Neural cell (in vitro differentiated cells): ENCODE data around the gene KLHL17. TPM values are rescaled to one million over a fixed set of nuclear protein-coding genes. Genes with fewer than 3 reads are reported as not detected.

Experiments used
- H2AFZ ChIP-seq: fragments of 200-600, 300-800 bp; sonication (generic), shearing (Covaris generic); 2 replicates; pipeline ENCODE4 v1.6.0; 2014; ENCODE audit warnings: low read depth, mild to moderate bottlenecking, antibody characterized with exemption, low read length, moderate library complexity
- H3F3A ChIP-seq: fragments of 200-600 bp; shearing (Covaris generic); 2 replicates; pipeline ENCODE4 v1.6.1; 2016; ENCODE audit warnings: mild to moderate bottlenecking, moderate library complexity, mixed read lengths, antibody characterized with exemption, low read length; ENCODE audit not compliant: insufficient read depth, poor library complexity, severe bottlenecking
- H3K27ac ChIP-seq: fragments of 200-600, 300-800 bp; sonication (generic), shearing (Covaris generic); 2 replicates; pipeline ENCODE4 v1.5.1; 2014; ENCODE audit warnings: mild to moderate bottlenecking, low read length, moderate library complexity
- H3K27me3 ChIP-seq: fragments of 300-800, 200-600 bp; sonication (generic), shearing (Covaris generic); 2 replicates; pipeline ENCODE4 v1.6.0; 2014; ENCODE audit warnings: mild to moderate bottlenecking, low read depth, low read length, moderate library complexity; ENCODE audit not compliant: insufficient read depth
- H3K36me3 ChIP-seq: fragments of 300-800, 200-600 bp; sonication (generic), shearing (Covaris generic); 2 replicates; pipeline ENCODE4 v1.5.1; 2014; ENCODE audit warnings: mild to moderate bottlenecking, antibody characterized with exemption, low read length, moderate library complexity; ENCODE audit not compliant: insufficient read depth
- H3K4me2 ChIP-seq: fragments of 300-800, 200-600 bp; sonication (generic), shearing (Covaris generic); 2 replicates; pipeline ENCODE4 v1.6.0; 2014; ENCODE audit warnings: mild to moderate bottlenecking, low read length
- H3K4me3 ChIP-seq: fragments of 300-800, 200-600 bp; sonication (generic), shearing (Covaris generic); 2 replicates; pipeline ENCODE4 v1.5.1; 2014; ENCODE audit warnings: mild to moderate bottlenecking, low read length, moderate library complexity
- H3K79me2 ChIP-seq: fragments of 200-600 bp; shearing (Covaris generic); replicated peaks from 2 replicates; pipeline ENCODE4 v1.6.0; 2014; ENCODE audit warnings: mild to moderate bottlenecking, low read length, moderate library complexity; ENCODE audit not compliant: insufficient read depth
- H3K9ac ChIP-seq: fragments of 300-800, 200-600 bp; sonication (generic), shearing (Covaris generic); 2 replicates; pipeline ENCODE4 v1.6.1; 2016; ENCODE audit warnings: mild to moderate bottlenecking, low read length, mixed read lengths
- H3K9me2 ChIP-seq: fragments of 200-600 bp; shearing (Covaris generic); 2 replicates; pipeline ENCODE4 v1.6.1; 2016; ENCODE audit warnings: mild to moderate bottlenecking, low read length, mixed read lengths; ENCODE audit not compliant: insufficient read depth
- H3K9me3 ChIP-seq: fragments of 200-600, 300-800 bp; sonication (generic), shearing (Covaris generic); 2 replicates; pipeline ENCODE4 v1.6.1; 2016; ENCODE audit warnings: mild to moderate bottlenecking, mixed run types, low read length, moderate library complexity, mixed read lengths
- H4K20me1 ChIP-seq: fragments of 200-600 bp; shearing (Covaris generic); 2 replicates; pipeline ENCODE4 v1.6.1; 2016; ENCODE audit warnings: mild to moderate bottlenecking, mixed run types; ENCODE audit not compliant: insufficient read depth
- EP300 ChIP-seq: fragments of 450-650 bp; conservative IDR thresholded peaks from 2 replicates; pipeline ENCODE4 v1.6.1; 2014; ENCODE audit warnings: antibody characterized with exemption, mild to moderate bottlenecking, moderate library complexity; ENCODE audit not compliant: poor library complexity, severe bottlenecking
- EZH2 ChIP-seq: fragments of 200-600, 300-800 bp; shearing (Covaris generic), sonication (generic); IDR thresholded peaks from 2 replicates; pipeline ENCODE4 v1.6.1; 2014; ENCODE audit warnings: antibody characterized with exemption, low read length, borderline replicate concordance, mild to moderate bottlenecking; ENCODE audit not compliant: insufficient read depth, poor library complexity, severe bottlenecking
- MXI1 ChIP-seq: fragments of 450-650 bp; conservative IDR thresholded peaks from 2 replicates; pipeline ENCODE4 v1.6.1; 2014; ENCODE audit warnings: antibody characterized with exemption, mild to moderate bottlenecking; ENCODE audit not compliant: poor library complexity, severe bottlenecking
- POLR2AphosphoS5 ChIP-seq: IDR thresholded peaks from 2 replicates; pipeline ENCODE4 v1.6.1; 2012
- RAD21 ChIP-seq: fragments of 450-650 bp; conservative IDR thresholded peaks from 2 replicates; pipeline ENCODE4 v1.6.1; 2014; ENCODE audit warnings: antibody characterized with exemption, mild to moderate bottlenecking, moderate library complexity
- SMC3 ChIP-seq: fragments of 450-650 bp; conservative IDR thresholded peaks from 2 replicates; pipeline ENCODE4 v1.6.1; 2014; ENCODE audit warnings: antibody characterized with exemption, mild to moderate bottlenecking, moderate library complexity; ENCODE audit not compliant: poor library complexity
- TAF1 ChIP-seq: IDR thresholded peaks from 2 replicates; pipeline ENCODE4 v1.6.1; 2012; ENCODE audit warnings: low read depth
- polyA plus RNA-seq: library from polyadenylated mRNA; depleted of rRNA; stranded (reverse); fragments of >200 nt; gene quantifications from 2 replicates; pipeline ENCODE4 v1.2.3, GENCODE V29; 2014
- TF ChIP-seq, protein P1 (sequence below): fragments of 450-650 bp; IDR thresholded peaks from 2 replicates; pipeline ENCODE4 v1.5.1; 2014; ENCODE audit warnings: antibody characterized with exemption, mild to moderate bottlenecking, moderate library complexity; ENCODE audit not compliant: poor library complexity, severe bottlenecking
- TF ChIP-seq, protein P2 (sequence below): IDR thresholded peaks from 2 replicates; pipeline ENCODE4 v1.6.1; 2012; ENCODE audit warnings: borderline replicate concordance

The KLHL17 gene
- polyA plus RNA-seq, 1 donor from 2014 or later, result 52.3 TPM

DNA sequence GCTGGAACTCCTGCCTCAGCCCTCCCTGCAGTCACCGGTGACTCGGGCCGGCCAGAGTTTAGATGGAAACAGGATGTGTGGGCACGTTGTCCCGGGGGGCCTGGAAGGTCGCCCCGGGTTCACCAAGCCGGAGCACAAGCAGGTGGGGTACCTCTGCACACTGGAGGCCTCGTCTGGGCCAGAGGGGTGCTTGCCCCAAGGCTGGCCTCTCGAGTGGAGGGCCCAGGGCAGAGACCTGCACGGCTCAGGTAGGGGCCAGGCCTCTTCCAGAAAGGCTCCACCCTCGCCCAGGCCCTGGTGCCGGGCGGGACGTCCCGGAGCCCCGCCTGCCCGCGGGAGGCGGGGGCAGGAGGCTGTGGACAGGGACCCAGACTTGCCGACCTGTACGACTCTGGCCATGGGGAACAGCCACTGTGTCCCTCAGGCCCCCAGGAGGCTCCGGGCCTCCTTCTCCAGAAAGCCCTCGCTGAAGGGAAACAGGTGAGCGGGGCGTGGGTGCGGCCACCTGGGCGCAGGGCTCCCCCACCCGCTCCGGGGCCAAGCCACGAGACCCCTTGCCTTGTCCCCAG is 5.8 kb downstream of the KLHL17 start, which contains the start of gene PLEKHN1:
Gene PLEKHN1 (plus strand): TSS at position 348 of the 569 bp plus-strand sequence. CDS start 50 bp downstream, at position 398.
- Histone ChIP-seq H3K4me2 (no peak within 1 kb of the TSS), H3F3A (no peaks in the 10 kb centered on the region), H3K9me3 (no peaks in the 10 kb centered on the region), H3K9ac (no peak within 1 kb of the TSS), H3K4me3 (peak within 1 kb of the TSS; percentile 55), H3K9me2 (no peaks in the 10 kb centered on the region), H2AFZ (no peak within 1 kb of the TSS), H3K27ac (no peak within 1 kb of the TSS), H3K79me2 (no peaks in the 10 kb centered on the region), H3K36me3 (no peaks in the 10 kb centered on the region), H3K27me3 (peaks cover 59% of the 10 kb centered on the region), H4K20me1 (no peaks in the 10 kb centered on the region)
- TF ChIP-seq, protein P1, sequence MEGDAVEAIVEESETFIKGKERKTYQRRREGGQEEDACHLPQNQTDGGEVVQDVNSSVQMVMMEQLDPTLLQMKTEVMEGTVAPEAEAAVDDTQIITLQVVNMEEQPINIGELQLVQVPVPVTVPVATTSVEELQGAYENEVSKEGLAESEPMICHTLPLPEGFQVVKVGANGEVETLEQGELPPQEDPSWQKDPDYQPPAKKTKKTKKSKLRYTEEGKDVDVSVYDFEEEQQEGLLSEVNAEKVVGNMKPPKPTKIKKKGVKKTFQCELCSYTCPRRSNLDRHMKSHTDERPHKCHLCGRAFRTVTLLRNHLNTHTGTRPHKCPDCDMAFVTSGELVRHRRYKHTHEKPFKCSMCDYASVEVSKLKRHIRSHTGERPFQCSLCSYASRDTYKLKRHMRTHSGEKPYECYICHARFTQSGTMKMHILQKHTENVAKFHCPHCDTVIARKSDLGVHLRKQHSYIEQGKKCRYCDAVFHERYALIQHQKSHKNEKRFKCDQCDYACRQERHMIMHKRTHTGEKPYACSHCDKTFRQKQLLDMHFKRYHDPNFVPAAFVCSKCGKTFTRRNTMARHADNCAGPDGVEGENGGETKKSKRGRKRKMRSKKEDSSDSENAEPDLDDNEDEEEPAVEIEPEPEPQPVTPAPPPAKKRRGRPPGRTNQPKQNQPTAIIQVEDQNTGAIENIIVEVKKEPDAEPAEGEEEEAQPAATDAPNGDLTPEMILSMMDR, result no peak
- TF ChIP-seq MXI1, result no peak
- no peak for TF ChIP-seq RAD21
- no peak for TF ChIP-seq EZH2
- TF ChIP-seq POLR2AphosphoS5, result no peak
- TF ChIP-seq, protein P2, sequence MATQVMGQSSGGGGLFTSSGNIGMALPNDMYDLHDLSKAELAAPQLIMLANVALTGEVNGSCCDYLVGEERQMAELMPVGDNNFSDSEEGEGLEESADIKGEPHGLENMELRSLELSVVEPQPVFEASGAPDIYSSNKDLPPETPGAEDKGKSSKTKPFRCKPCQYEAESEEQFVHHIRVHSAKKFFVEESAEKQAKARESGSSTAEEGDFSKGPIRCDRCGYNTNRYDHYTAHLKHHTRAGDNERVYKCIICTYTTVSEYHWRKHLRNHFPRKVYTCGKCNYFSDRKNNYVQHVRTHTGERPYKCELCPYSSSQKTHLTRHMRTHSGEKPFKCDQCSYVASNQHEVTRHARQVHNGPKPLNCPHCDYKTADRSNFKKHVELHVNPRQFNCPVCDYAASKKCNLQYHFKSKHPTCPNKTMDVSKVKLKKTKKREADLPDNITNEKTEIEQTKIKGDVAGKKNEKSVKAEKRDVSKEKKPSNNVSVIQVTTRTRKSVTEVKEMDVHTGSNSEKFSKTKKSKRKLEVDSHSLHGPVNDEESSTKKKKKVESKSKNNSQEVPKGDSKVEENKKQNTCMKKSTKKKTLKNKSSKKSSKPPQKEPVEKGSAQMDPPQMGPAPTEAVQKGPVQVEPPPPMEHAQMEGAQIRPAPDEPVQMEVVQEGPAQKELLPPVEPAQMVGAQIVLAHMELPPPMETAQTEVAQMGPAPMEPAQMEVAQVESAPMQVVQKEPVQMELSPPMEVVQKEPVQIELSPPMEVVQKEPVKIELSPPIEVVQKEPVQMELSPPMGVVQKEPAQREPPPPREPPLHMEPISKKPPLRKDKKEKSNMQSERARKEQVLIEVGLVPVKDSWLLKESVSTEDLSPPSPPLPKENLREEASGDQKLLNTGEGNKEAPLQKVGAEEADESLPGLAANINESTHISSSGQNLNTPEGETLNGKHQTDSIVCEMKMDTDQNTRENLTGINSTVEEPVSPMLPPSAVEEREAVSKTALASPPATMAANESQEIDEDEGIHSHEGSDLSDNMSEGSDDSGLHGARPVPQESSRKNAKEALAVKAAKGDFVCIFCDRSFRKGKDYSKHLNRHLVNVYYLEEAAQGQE, result no peak
- TF ChIP-seq EP300, result no peak
- no peak for TF ChIP-seq TAF1
- TF ChIP-seq SMC3, result no peak

DNA sequence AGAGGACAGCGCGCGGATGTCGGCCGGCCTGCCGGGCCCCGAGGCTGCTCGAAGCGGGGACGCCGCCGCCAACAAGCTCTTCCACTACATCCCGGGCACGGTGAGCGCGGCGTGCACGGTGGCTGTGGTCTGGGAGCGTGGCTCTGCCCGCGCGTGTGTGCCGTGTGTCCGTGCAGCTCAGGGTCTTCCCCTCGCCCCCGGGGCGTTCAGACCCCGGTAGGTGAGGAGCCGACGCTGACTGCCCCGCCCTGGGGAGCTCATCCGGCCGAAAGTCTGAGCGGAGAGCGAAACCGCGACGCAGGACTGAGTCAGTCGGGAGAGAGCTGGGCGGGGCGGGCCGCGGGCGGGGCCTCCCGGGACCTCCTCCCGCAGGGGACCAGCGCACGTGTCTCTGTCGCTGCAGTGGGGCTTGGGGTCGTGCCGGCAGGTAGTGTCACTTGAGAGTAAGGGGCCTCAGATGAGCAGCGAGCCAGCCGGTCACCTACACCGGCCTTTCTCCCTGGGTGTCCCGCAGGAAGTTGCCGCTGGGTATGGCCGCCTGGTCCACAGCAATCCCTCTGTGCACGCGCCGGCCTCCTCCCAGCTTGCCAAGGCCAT is 6.4 kb downstream of the KLHL17 start:
- H3K27me3 ChIP-seq, result peaks cover 65% of the 10 kb centered on the region
- no peaks in the 10 kb centered on the region for H3F3A ChIP-seq
- H3K9ac ChIP-seq, result no peak overlapping the region
- H3K36me3 ChIP-seq, result no peaks in the 10 kb centered on the region
- no peak overlapping the region for H3K27ac ChIP-seq
- H3K9me3 ChIP-seq, result no peaks in the 10 kb centered on the region
- no peaks in the 10 kb centered on the region for H4K20me1 ChIP-seq
- H3K9me2 ChIP-seq, result no peaks in the 10 kb centered on the region
- no peak overlapping the region for H3K4me2 ChIP-seq
- TF ChIP-seq SMC3, result no peak
- TF ChIP-seq, protein P1, result no peak
- no peak for TF ChIP-seq RAD21
- no peak for TF ChIP-seq TAF1
- no peak for TF ChIP-seq EZH2
- no peak for TF ChIP-seq EP300
- TF ChIP-seq, protein P2, result no peak
- TF ChIP-seq POLR2AphosphoS5, result no peak
- TF ChIP-seq MXI1, result no peak
- no peak overlapping the region for H2AFZ ChIP-seq
- no peaks in the 10 kb centered on the region for H3K79me2 ChIP-seq
- peak overlapping the region; percentile 55 for H3K4me3 ChIP-seq
